IPS-11a (cell line): ENCODE measurements around the gene MPHOSPH10.

Experiments used
- H3K4me3 ChIP-seq: one replicate; pipeline ENCODE4 v1.5.1; 2013; ENCODE audit warnings: low read depth, low read length, control low read depth

Gene MPHOSPH10

GRCh38 chr2:71122387-71123298 lies 7.8 kb upstream of the MPHOSPH10 start:
- H3K4me3 ChIP-seq, result no peak overlapping the region

- no peak overlapping the region for H3K4me3 ChIP-seq
These were observed 4.7 kb upstream of the MPHOSPH10 start for GRCh38 chr2:71125506-71126294.

- no peak overlapping the region for H3K4me3 ChIP-seq
These were observed 3.5 kb upstream of the MPHOSPH10 start for GRCh38 chr2:71126957-71127356.

DNA sequence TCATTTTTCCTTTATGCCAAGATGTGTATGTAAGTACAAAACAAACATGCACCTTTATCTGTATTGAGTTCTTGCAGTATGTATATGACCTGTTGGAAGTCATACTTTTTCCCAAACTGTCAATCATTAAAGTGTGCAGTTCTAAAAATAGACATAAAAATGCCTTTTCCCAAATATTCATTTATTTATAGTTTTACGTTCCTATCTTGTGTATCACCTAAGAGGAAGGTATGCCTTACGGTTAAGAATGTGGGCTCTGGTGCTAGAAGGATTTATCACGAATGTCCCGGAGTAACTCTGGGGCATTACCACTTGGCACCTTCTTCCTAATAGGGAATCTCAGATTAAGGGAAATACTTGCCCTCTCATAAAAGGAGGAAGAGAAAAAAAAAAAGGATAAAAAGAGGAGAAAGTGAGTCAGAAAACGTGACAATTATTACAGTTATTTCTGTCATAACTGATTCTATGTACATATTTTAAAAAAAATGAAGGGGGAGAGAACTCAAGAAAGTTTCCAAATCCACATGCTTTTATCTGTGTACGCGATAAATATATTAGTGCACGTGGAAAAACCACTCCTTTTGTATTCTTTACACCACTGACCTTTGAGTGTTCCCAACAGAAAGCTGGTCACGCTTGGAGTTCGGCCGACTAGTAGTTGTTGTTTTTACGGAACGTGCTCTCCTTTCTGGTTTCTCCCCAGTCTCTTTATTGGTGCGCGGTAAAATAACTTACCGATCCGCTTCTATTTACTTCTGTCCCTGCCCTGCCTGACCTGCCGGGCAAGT lies 1.1 kb upstream of the MPHOSPH10 start:
- peak overlapping the region; percentile 91 for H3K4me3 ChIP-seq

- H3K4me3 ChIP-seq, result peak overlapping the region; percentile 91
These were observed 607 bp upstream of the MPHOSPH10 start for GRCh38 chr2:71129902-71130151.

- peak overlapping the region; percentile 91 for H3K4me3 ChIP-seq
These were observed 441 bp downstream of the MPHOSPH10 start for GRCh38 chr2:71130905-71131244.

- H3K4me3 ChIP-seq, result peak overlapping the region; percentile 91
These were observed 1.1 kb downstream of the MPHOSPH10 start for GRCh38 chr2:71131387-71132166.

GRCh38 chr2:71133603-71134002 lies 3.2 kb downstream of the MPHOSPH10 start:
- H3K4me3 ChIP-seq, result no peak overlapping the region

GRCh38 chr2:71136174-71136573 lies 5.7 kb downstream of the MPHOSPH10 start:
- no peak overlapping the region for H3K4me3 ChIP-seq

DNA sequence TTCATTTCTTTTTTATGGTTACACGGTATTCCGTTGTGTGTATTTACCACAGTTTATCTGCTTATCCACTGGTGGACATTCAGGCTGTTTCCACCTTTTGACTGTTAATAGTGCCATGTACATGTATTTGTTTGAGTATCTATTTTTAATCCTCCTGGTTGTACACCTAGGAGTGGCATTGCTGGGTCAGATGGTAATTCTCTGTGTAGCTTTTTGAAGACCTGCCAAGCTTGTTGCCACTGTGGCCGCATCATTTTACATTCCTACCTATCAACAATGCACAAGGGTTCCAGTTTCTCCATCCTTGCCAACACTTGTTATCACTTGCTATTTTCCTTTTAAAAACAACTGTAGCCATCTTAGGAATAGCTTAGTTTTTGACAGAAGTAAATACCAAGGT lies 13.3 kb downstream of the MPHOSPH10 start:
- H3K4me3 ChIP-seq, result no peak overlapping the region

GRCh38 chr2:71148506-71149063 lies 18.2 kb downstream of the MPHOSPH10 start:
- H3K4me3 ChIP-seq, result no peak overlapping the region

DNA sequence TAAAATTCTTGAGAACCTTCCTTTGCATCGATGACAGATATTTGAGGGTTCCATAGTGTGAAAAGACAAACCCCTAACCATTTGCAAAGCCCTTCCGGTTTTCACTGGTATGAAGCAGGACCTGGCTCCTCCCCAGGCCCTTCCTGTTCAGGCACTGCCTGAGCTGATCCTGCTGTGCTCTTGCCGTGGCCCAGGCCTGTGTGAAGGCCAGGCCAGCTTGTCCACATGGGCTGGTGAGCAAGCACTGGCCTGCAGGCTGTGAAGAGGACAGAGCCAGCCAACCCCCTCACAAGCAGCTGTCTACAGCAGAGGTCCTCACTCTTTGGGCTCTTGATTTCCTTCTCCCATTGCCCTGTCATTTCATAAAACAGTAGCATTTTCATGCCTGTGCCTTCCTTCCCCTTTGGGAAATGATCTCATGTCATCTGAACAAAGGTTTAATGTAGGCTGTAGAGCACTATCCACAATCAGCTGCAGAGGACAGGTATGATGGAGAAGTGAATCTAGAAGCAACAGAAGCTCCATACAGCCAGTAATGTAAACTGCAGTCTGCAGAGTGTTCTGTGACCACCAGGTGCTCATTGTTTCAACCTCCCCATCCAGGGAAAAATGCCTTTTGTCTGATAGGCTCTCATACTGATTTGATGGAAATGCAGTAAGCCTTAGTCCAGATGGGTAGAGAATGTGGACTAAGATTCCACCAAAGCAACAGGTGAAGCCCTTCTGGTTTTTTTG lies 19.8 kb downstream of the MPHOSPH10 start:
- H3K4me3 ChIP-seq, result no peak overlapping the region

- no peak overlapping the region for H3K4me3 ChIP-seq
These were observed 21.2 kb downstream of the MPHOSPH10 start for GRCh38 chr2:71151620-71152019.

DNA sequence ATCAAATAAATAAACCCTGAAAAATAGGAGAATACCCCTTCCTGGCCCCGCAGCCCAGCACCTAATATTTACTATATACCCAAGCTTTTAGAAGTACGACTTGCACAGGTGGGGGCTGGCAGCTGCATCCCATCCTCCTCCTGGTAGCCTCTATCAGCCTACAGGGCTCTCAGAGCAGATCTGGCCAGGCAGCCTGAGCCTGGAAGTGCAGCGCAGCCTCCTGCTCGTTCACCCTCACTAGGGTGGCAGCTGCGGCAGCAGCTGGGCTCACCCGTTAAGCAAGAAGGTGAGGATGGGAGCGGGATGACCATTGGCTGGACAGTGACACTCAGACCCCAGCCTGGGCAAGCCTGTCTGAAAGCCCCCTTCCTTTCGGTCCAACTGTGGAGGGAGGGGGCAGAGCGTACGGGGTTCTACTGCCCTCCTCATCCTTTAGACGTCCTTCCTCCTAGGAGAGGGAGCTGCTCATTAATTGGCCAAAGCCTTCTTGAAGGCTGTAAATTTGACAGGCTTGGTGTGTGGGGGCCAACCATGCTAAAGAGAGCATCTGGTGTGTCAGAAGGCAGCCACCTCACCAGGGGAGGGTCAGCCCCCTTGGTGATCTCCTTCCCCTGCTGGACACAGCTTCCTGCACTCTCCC lies 23.3 kb downstream of the MPHOSPH10 start:
- H3K4me3 ChIP-seq, result no peak overlapping the region

DNA sequence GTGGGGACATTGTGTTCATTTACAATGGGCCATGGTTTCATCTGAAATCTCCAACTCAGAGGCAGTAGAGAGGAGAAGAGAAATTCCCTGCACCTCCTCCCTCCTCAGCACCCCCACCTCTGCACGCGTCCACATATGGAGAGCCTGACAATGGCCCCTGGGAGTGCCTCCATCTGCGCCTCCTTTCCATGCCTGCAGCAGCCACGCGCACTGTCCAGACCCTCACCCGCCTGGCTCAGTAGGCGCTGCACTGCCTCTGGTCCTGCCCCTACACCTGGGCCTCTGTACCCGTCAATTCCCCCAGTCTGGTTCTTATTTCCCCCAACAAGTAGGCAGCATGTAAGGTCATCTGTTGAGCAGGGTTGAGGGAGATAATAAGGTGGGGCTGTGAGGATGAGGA lies 23.8 kb downstream of the MPHOSPH10 start:
- H3K4me3 ChIP-seq, result no peak overlapping the region

- H3K4me3 ChIP-seq, result no peak overlapping the region
These were observed 24.4 kb downstream of the MPHOSPH10 start for GRCh38 chr2:71154798-71155197.

- H3K4me3 ChIP-seq, result no peak overlapping the region
These were observed 25.4 kb downstream of the MPHOSPH10 start for GRCh38 chr2:71155846-71156245.

DNA sequence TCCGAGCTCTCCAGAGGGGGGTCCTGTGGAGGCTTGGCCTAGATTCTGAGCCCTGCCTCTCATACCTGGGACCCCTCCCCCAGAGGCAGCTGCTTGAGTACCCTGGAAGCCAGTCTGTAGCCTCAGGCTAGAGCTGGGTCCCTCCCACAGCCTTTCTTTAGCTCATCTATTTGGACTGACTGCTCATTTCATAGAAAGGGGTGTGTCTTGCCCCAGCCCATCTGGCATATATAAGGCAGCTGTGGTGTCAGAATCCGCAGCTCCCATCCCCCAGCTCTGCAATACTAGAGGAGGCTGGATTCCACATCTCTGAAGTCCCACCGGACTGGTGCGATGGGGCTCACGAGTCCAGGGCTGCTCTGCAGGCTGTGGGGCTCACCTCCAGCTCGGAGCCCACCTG lies 26.1 kb downstream of the MPHOSPH10 start:
- H3K4me3 ChIP-seq, result no peak overlapping the region

GRCh38 chr2:71157124-71157793 lies 26.8 kb downstream of the MPHOSPH10 start:
- no peak overlapping the region for H3K4me3 ChIP-seq
